Panc1 (cell line): ENCODE measurements around the gene ABCC11. TPM values are rescaled to one million over a fixed set of nuclear protein-coding genes. Genes with fewer than 3 reads are reported as not detected.

ENCODE experiments used
- total RNA-seq: library from RNA; stranded (reverse); gene quantifications from one replicate; pipeline ENCODE4 v1.2.1, GENCODE V29; 2021; ENCODE audit not compliant: unreplicated experiment

Gene ABCC11
- total RNA-seq, 1 experiment from 2014 or later, result not detected

Other genes with a start within 250 kb of the ABCC11 start
- gene ABCC12, start 91.5 kb downstream of the ABCC11 start, total RNA-seq, result not detected
- 22.9 TPM for gene LONP2, start 3.2 kb downstream of the ABCC11 start, total RNA-seq
- 18.8 TPM for gene SIAH1, start 137.9 kb upstream of the ABCC11 start, total RNA-seq